AG09309 (cell line): ENCODE measurements around the gene DDX47.
A peak's percentile ranks its signal among the peaks of the same experiment; 100 is the strongest.
"Not testable (repeated sequence)": the region's sequence is repeated elsewhere in the genome, so short reads cannot be mapped to it uniquely, and the experiment has no call there.

Source experiments
- DNase-seq: peaks from one replicate; pipeline ENCODE4 v3.0.0-alpha.2; 2010; ENCODE audit warnings: low read depth
- H3K4me3 ChIP-seq: 2 replicates; pipeline ENCODE4 v1.5.1; 2011; ENCODE audit warnings: mild to moderate bottlenecking, low read depth, low read length, moderate library complexity; ENCODE audit not compliant: control insufficient read depth
- CTCF ChIP-seq: IDR thresholded peaks from 2 replicates; pipeline ENCODE4 v1.5.1; 2011; ENCODE audit warnings: mild to moderate bottlenecking, low read depth, low read length, inconsistent platforms; ENCODE audit not compliant: insufficient read depth, control insufficient read depth; ENCODE audit errors: missing control alignments

The DDX47 gene

GRCh38 chr12:12819752-12820311 is 6.7 kb downstream of the DDX47 start:
- DNase-seq = peak; percentile 96
- TF ChIP-seq CTCF = peak; percentile 15
- no peak overlapping the region for H3K4me3 ChIP-seq

GRCh38 chr12:12820376-12820775 is 7.2 kb downstream of the DDX47 start:
- not testable (repeated sequence) for DNase-seq, H3K4me3 ChIP-seq

- no peak for DNase-seq
- no peak for TF ChIP-seq CTCF
- H3K4me3 ChIP-seq = no peak overlapping the region
Observed at GRCh38 chr12:12821975-12822374, 8.8 kb downstream of the DDX47 start.

GRCh38 chr12:12822886-12823285 is 9.7 kb downstream of the DDX47 start:
- no peak for TF ChIP-seq CTCF
- no peak for DNase-seq

GRCh38 chr12:12823300-12823699 is 10.2 kb downstream of the DDX47 start:
- TF ChIP-seq CTCF = no peak
- no peak overlapping the region for H3K4me3 ChIP-seq
- DNase-seq = no peak

More at GRCh38 chr12:12822886-12823285, 9.7 kb downstream of the DDX47 start:
- no peak overlapping the region for H3K4me3 ChIP-seq

GRCh38 chr12:12823811-12824210 is 10.7 kb downstream of the DDX47 start:
- H3K4me3 ChIP-seq = no peak overlapping the region
- no peak for DNase-seq
- TF ChIP-seq CTCF = no peak

GRCh38 chr12:12835378-12836146 is 22.4 kb downstream of the DDX47 start:
- TF ChIP-seq CTCF = no peak
- no peak for DNase-seq
- H3K4me3 ChIP-seq = no peak overlapping the region
